Karpas-422 (cell line): ENCODE results near the gene MEG3. TPM values are rescaled to one million over a fixed set of nuclear protein-coding genes. Genes with fewer than 3 reads are reported as not detected.

Experiments used
- DNase-seq: peaks from one replicate; pipeline ENCODE4 v3.0.0-alpha.2; 2015
- H2AFZ ChIP-seq: fragments of 200-600 bp; sonication (generic); 2 replicates; pipeline ENCODE4 v1.6.1; 2014; ENCODE audit warnings: antibody characterized with exemption, low read length, mixed read lengths
- H3K27ac ChIP-seq: fragments of 200-600 bp; sonication (generic); 2 replicates; pipeline ENCODE4 v1.5.1; 2014; ENCODE audit warnings: mild to moderate bottlenecking, low read length, moderate library complexity
- H3K27me3 ChIP-seq: fragments of 200-600 bp; sonication (generic); 2 replicates; pipeline ENCODE4 v1.6.1; 2014; ENCODE audit warnings: low read length, mixed read lengths
- H3K36me3 ChIP-seq: fragments of 200-600 bp; sonication (generic); 2 replicates; pipeline ENCODE4 v1.6.1; 2014; ENCODE audit warnings: low read length, mixed read lengths; ENCODE audit not compliant: insufficient read depth
- H3K4me1 ChIP-seq: fragments of 200-600 bp; sonication (generic); 2 replicates; pipeline ENCODE4 v1.6.1; 2014; ENCODE audit warnings: mild to moderate bottlenecking, low read length, mixed read lengths
- H3K4me2 ChIP-seq: fragments of 200-600 bp; sonication (generic); 2 replicates; pipeline ENCODE4 v1.6.1; 2014; ENCODE audit warnings: low read length, low read depth, mild to moderate bottlenecking; ENCODE audit not compliant: poor library complexity, severe bottlenecking
- H3K4me3 ChIP-seq: fragments of 200-600 bp; sonication (generic); 2 replicates; pipeline ENCODE4 v1.5.1; 2014; ENCODE audit warnings: mild to moderate bottlenecking, antibody characterized with exemption, low read length, mixed read lengths
- H3K79me2 ChIP-seq: fragments of 200-600 bp; sonication (generic); 2 replicates; pipeline ENCODE4 v1.6.1; 2014; ENCODE audit warnings: mild to moderate bottlenecking, low read length, mixed read lengths
- H3K9ac ChIP-seq: fragments of 200-600 bp; sonication (generic); 2 replicates; pipeline ENCODE4 v1.6.0; 2014; ENCODE audit warnings: low read length
- H3K9me2 ChIP-seq: fragments of 200-600 bp; sonication (generic), shearing (Covaris generic); replicated peaks from 2 replicates; pipeline ENCODE4 v1.6.0; 2014; ENCODE audit warnings: mild to moderate bottlenecking, low read length, moderate library complexity; ENCODE audit not compliant: insufficient read depth
- H3K9me3 ChIP-seq: fragments of 300-700, 200-600 bp; sonication (generic); 2 replicates; pipeline ENCODE4 v1.6.1; 2014; ENCODE audit warnings: low read length, mixed read lengths
- H4K20me1 ChIP-seq: fragments of 200-600 bp; sonication (generic); 2 replicates; pipeline ENCODE4 v1.6.1; 2014; ENCODE audit warnings: mild to moderate bottlenecking, antibody characterized with exemption, low read length, low read depth; ENCODE audit not compliant: insufficient read depth
- total RNA-seq: library from RNA; depleted of rRNA; stranded (reverse); fragments of >200 nt; shearing (Covaris generic); gene quantifications from 2 replicates; pipeline ENCODE4 v1.2.3, GENCODE V29; 2014; ENCODE audit warnings: low replicate concordance

The MEG3 gene
- total RNA-seq, 1 experiment from 2014 or later: not detected

GRCh38 chr14:100820957-100821356, 5.0 kb upstream of the MEG3 start:
- DNase-seq: no peak
- H3K9me2 ChIP-seq: no peaks in the 10 kb centered on the region
- H3K27me3 ChIP-seq: no peaks in the 10 kb centered on the region
- no peak overlapping the region for H3K4me3 ChIP-seq
- no peaks in the 10 kb centered on the region for H3K79me2 ChIP-seq
- H2AFZ ChIP-seq: no peak overlapping the region
- no peaks in the 10 kb centered on the region for H3K4me1 ChIP-seq
- no peak overlapping the region for H3K4me2 ChIP-seq
- no peaks in the 10 kb centered on the region for H3K36me3 ChIP-seq
- H3K9me3 ChIP-seq: no peaks in the 10 kb centered on the region
- no peak overlapping the region for H3K27ac ChIP-seq
- H3K9ac ChIP-seq: no peak overlapping the region
- no peaks in the 10 kb centered on the region for H4K20me1 ChIP-seq

GRCh38 chr14:100822013-100822412, 3.9 kb upstream of the MEG3 start:
- no peak for DNase-seq
- H3K27me3 ChIP-seq: no peaks in the 10 kb centered on the region
- H3K9me3 ChIP-seq: peaks cover 4% of the 10 kb centered on the region
- H2AFZ ChIP-seq: no peak overlapping the region
- no peaks in the 10 kb centered on the region for H3K9me2 ChIP-seq
- no peak overlapping the region for H3K4me2 ChIP-seq
- H3K79me2 ChIP-seq: no peaks in the 10 kb centered on the region
- H3K36me3 ChIP-seq: no peaks in the 10 kb centered on the region
- H4K20me1 ChIP-seq: no peaks in the 10 kb centered on the region
- no peak overlapping the region for H3K4me3 ChIP-seq
- no peak overlapping the region for H3K27ac ChIP-seq
- no peaks in the 10 kb centered on the region for H3K4me1 ChIP-seq
- H3K9ac ChIP-seq: no peak overlapping the region

- peaks cover 4% of the 10 kb centered on the region for H3K9me3 ChIP-seq
- H2AFZ ChIP-seq: no peak overlapping the region
- H3K4me2 ChIP-seq: no peak overlapping the region
- no peaks in the 10 kb centered on the region for H3K79me2 ChIP-seq
- H3K27me3 ChIP-seq: no peaks in the 10 kb centered on the region
- H4K20me1 ChIP-seq: no peaks in the 10 kb centered on the region
- no peak for DNase-seq
- H3K9ac ChIP-seq: no peak overlapping the region
- H3K4me1 ChIP-seq: no peaks in the 10 kb centered on the region
- H3K36me3 ChIP-seq: no peaks in the 10 kb centered on the region
- H3K27ac ChIP-seq: no peak overlapping the region
- H3K9me2 ChIP-seq: no peaks in the 10 kb centered on the region
- H3K4me3 ChIP-seq: no peak overlapping the region
Observed at GRCh38 chr14:100822532-100823296, 3.2 kb upstream of the MEG3 start.

- H3K79me2 ChIP-seq: no peaks in the 10 kb centered on the region
Observed at GRCh38 chr14:100823413-100824080, 2.4 kb upstream of the MEG3 start.

GRCh38 chr14:100824091-100824551, 1.8 kb upstream of the MEG3 start:
- Histone ChIP-seq H3K79me2 (no peaks in the 10 kb centered on the region), H3K27ac (no peak overlapping the region), H3K9ac (no peak overlapping the region), H3K9me2 (no peaks in the 10 kb centered on the region), H3K27me3 (no peaks in the 10 kb centered on the region), H3K36me3 (no peaks in the 10 kb centered on the region), H3K9me3 (peaks cover 4% of the 10 kb centered on the region), H4K20me1 (no peaks in the 10 kb centered on the region), H3K4me3 (no peak overlapping the region), H2AFZ (no peak overlapping the region), H3K4me1 (no peaks in the 10 kb centered on the region), H3K4me2 (no peak overlapping the region)
- DNase-seq: no peak

More at GRCh38 chr14:100823413-100824080, 2.4 kb upstream of the MEG3 start:
- Histone ChIP-seq H3K27me3 (no peaks in the 10 kb centered on the region), H2AFZ (no peak overlapping the region), H3K36me3 (no peaks in the 10 kb centered on the region), H3K27ac (no peak overlapping the region), H4K20me1 (no peaks in the 10 kb centered on the region), H3K9me3 (peaks cover 4% of the 10 kb centered on the region), H3K9me2 (no peaks in the 10 kb centered on the region), H3K9ac (no peak overlapping the region), H3K4me3 (no peak overlapping the region), H3K4me2 (no peak overlapping the region), H3K4me1 (no peaks in the 10 kb centered on the region)
- no peak for DNase-seq

- H4K20me1 ChIP-seq: no peaks in the 10 kb centered on the region
- peaks cover 4% of the 10 kb centered on the region for H3K9me3 ChIP-seq
- H3K36me3 ChIP-seq: no peaks in the 10 kb centered on the region
- H3K4me2 ChIP-seq: no peak overlapping the region
- no peaks in the 10 kb centered on the region for H3K27me3 ChIP-seq
- no peak overlapping the region for H3K9ac ChIP-seq
- H2AFZ ChIP-seq: no peak overlapping the region
- no peaks in the 10 kb centered on the region for H3K9me2 ChIP-seq
- no peak overlapping the region for H3K27ac ChIP-seq
- H3K4me1 ChIP-seq: no peaks in the 10 kb centered on the region
- H3K79me2 ChIP-seq: no peaks in the 10 kb centered on the region
- no peak for DNase-seq
- no peak overlapping the region for H3K4me3 ChIP-seq
Observed at GRCh38 chr14:100824901-100825712, 811 bp upstream of the MEG3 start.

- H3K4me2 ChIP-seq: no peak overlapping the region
- no peak overlapping the region for H3K4me3 ChIP-seq
- no peaks in the 10 kb centered on the region for H3K9me2 ChIP-seq
- H3K27me3 ChIP-seq: no peaks in the 10 kb centered on the region
- no peaks in the 10 kb centered on the region for H3K79me2 ChIP-seq
- H3K9me3 ChIP-seq: peaks cover 4% of the 10 kb centered on the region
- no peak overlapping the region for H2AFZ ChIP-seq
- H4K20me1 ChIP-seq: no peaks in the 10 kb centered on the region
- H3K9ac ChIP-seq: no peak overlapping the region
- no peaks in the 10 kb centered on the region for H3K4me1 ChIP-seq
- DNase-seq: no peak
- H3K27ac ChIP-seq: no peak overlapping the region
- H3K36me3 ChIP-seq: no peaks in the 10 kb centered on the region
Observed at GRCh38 chr14:100826391-100827100, 628 bp downstream of the MEG3 start.
